Panc1 (cell line): Measurements from ENCODE around the gene FITM2. TPM values are rescaled to one million over a fixed set of nuclear protein-coding genes. Genes with fewer than 3 reads are reported as not detected.

ENCODE experiments used
- ATAC-seq: fragments of 200-7000 bp; cut with Tn5 transposase; 2 replicates; pipeline ENCODE4 v1.9.1; 2020; ENCODE audit warnings: mild to moderate bottlenecking, moderate library complexity
- BruUV-seq: library from RNA; stranded (reverse); fragments of 400-500 nt; replicated peaks from 2 replicates; lab custom pipeline; 2021; lab: Mats Ljungman, UMichigan
- CTCF ChIA-PET: fragments of 300-600 bp; sonication (Branson Sonifier 250); formaldehyde crosslinking; loops from one replicate; lab custom pipeline; 2022; ENCODE audit warnings: antibody characterized with exemption; lab: Charles Lee
- POLR2A ChIA-PET: fragments of 300-600 bp; sonication (Branson Sonifier 250); formaldehyde crosslinking; loops from one replicate; lab custom pipeline; 2022; ENCODE audit warnings: antibody characterized with exemption; lab: Charles Lee
- DNase-seq: peaks from one replicate; pipeline ENCODE4 v3.0.0-alpha.2; 2010; ENCODE audit warnings: low read depth, low spot score
- H3K27ac ChIP-seq: 2 replicates; pipeline ENCODE4 v1.5.1; 2011; ENCODE audit warnings: mild to moderate bottlenecking, low read length, inconsistent platforms
- H3K27me3 ChIP-seq: fragments of 200-500 bp; sonication (Bioruptor generic); 2 replicates; pipeline ENCODE4 v1.6.0; 2014; ENCODE audit warnings: low read length, inconsistent platforms; ENCODE audit not compliant: control insufficient read depth, insufficient read depth
- H3K36me3 ChIP-seq: fragments of 200-500 bp; sonication (Bioruptor generic); 2 replicates; pipeline ENCODE4 v1.5.1; 2014; ENCODE audit warnings: inconsistent platforms, mild to moderate bottlenecking, low read length, moderate library complexity; ENCODE audit not compliant: control insufficient read depth, insufficient read depth
- H3K4me1 ChIP-seq: 2 replicates; pipeline ENCODE4 v1.5.1; 2011; ENCODE audit warnings: inconsistent platforms, mild to moderate bottlenecking, low read length, moderate library complexity; ENCODE audit not compliant: control insufficient read depth, insufficient read depth
- H3K4me3 ChIP-seq, 2 experiments: 2 replicates each; pipeline ENCODE4 v1.5.1; 2011 to 2012; ENCODE audit warnings: low read depth in 2 of 2, low read length in 2 of 2, mild to moderate bottlenecking in 2 of 2, inconsistent platforms in 1 of 2, moderate library complexity in 1 of 2
- H3K9me3 ChIP-seq: fragments of 200-500 bp; sonication (Bioruptor generic); 2 replicates; pipeline ENCODE4 v1.5.1; 2014; ENCODE audit warnings: low read depth, mild to moderate bottlenecking, inconsistent platforms, low read length, moderate library complexity; ENCODE audit not compliant: control insufficient read depth, insufficient read depth
- POLR2AphosphoS5 ChIP-seq: IDR thresholded peaks from 2 replicates; pipeline ENCODE4 v1.6.1; 2012; ENCODE audit warnings: mild to moderate bottlenecking, low read depth, low read length, moderate library complexity
- SIN3A ChIP-seq: IDR thresholded peaks from 2 replicates; pipeline ENCODE4 v1.6.1; 2012; ENCODE audit warnings: low read depth, mild to moderate bottlenecking, low read length, moderate library complexity, borderline replicate concordance; ENCODE audit not compliant: insufficient read depth
- TCF7L2 ChIP-seq: IDR thresholded peaks from 2 replicates; pipeline ENCODE4 v1.6.1; 2011; ENCODE audit warnings: mild to moderate bottlenecking, low read depth, low read length, inconsistent platforms
- in situ Hi-C: cut with HindIII; loops from 2 replicates; pipeline ENCODE4 v1.10.0; 2016; ENCODE audit warnings: low sequenced_read_pairs, low pct_unique_long_range_greater_than_20kb
- intact Hi-C: fragments of 100-400 bp; cut with micrococcal nuclease; formaldehyde crosslinking; loops from one replicate; pipeline ENCODE4 v1.10.0; 2022; ENCODE audit not compliant: unreplicated experiment
- total RNA-seq: library from RNA; stranded (reverse); gene quantifications from one replicate; pipeline ENCODE4 v1.2.1, GENCODE V29; 2021; ENCODE audit not compliant: unreplicated experiment
- TF ChIP-seq, protein P1 (sequence below): fragments of 450-650 bp; IDR thresholded peaks from 2 replicates; pipeline ENCODE4 v1.5.1; 2017; ENCODE audit warnings: mild to moderate bottlenecking
- TF ChIP-seq, protein P2 (sequence below), 2 experiments: IDR thresholded peaks; 2 replicates each; pipeline ENCODE4 v1.6.1; 2011 to 2012; ENCODE audit warnings: low read depth in 2 of 2, control low read depth in 1 of 2, low read length in 1 of 2, mild to moderate bottlenecking in 1 of 2, moderate library complexity in 1 of 2; ENCODE audit not compliant: insufficient read depth in 1 of 2

Gene FITM2
- total RNA-seq, 1 experiment from 2014 or later, result 10.5 TPM

DNA sequence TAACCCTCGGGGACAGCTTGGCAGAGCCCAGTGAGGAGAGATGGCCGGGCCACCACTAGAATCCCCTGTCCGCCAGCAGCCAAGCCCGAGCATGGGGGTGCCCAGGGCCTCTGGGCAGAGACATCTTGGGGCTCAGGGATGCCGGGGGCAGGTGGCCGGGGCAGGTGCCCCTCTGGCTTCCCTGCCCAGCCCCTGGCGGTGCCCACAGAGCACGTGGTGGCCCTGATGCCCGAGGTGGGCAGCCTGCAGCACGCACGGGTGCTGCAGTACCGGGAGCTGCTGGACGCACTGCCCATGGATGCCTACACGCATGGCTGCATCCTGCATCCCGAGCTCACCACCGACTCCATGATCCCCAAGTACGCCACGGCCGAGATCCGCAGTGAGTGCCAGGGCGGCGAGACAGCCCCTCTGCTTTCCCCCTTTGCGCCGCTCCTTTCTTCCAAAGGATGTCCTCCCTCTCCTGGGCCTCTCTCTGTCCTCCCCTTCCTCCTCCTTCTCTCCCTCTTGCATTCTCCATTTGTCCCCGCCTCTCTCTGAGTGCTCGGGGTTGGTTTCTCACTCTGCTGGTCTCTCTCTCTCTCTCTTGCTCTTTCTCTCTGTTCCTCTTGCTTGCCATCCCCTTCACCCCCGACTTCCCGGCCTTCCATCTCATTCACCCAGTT lies 52.6 kb downstream of the FITM2 start:
- CTCF ChIA-PET, result no interaction called here
- intact Hi-C loops, result no loop called here
- BruUV-seq, result no TSS peak
- POLR2A ChIA-PET, result no interaction called here
- DNase-seq (no peak), ATAC-seq (no peak)
- Histone ChIP-seq H3K4me1 (no peaks in the 10 kb centered on the region), H3K9me3 (no peaks in the 10 kb centered on the region), H3K36me3 (no peaks in the 10 kb centered on the region), H3K27ac (no peak overlapping the region), H3K4me3 (no peak overlapping the region), H3K27me3 (no peaks in the 10 kb centered on the region)
- in situ Hi-C loops, result no loop called here
- TF ChIP-seq, protein P1, sequence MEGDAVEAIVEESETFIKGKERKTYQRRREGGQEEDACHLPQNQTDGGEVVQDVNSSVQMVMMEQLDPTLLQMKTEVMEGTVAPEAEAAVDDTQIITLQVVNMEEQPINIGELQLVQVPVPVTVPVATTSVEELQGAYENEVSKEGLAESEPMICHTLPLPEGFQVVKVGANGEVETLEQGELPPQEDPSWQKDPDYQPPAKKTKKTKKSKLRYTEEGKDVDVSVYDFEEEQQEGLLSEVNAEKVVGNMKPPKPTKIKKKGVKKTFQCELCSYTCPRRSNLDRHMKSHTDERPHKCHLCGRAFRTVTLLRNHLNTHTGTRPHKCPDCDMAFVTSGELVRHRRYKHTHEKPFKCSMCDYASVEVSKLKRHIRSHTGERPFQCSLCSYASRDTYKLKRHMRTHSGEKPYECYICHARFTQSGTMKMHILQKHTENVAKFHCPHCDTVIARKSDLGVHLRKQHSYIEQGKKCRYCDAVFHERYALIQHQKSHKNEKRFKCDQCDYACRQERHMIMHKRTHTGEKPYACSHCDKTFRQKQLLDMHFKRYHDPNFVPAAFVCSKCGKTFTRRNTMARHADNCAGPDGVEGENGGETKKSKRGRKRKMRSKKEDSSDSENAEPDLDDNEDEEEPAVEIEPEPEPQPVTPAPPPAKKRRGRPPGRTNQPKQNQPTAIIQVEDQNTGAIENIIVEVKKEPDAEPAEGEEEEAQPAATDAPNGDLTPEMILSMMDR, result no peak
- no peak for TF ChIP-seq SIN3A

DNA sequence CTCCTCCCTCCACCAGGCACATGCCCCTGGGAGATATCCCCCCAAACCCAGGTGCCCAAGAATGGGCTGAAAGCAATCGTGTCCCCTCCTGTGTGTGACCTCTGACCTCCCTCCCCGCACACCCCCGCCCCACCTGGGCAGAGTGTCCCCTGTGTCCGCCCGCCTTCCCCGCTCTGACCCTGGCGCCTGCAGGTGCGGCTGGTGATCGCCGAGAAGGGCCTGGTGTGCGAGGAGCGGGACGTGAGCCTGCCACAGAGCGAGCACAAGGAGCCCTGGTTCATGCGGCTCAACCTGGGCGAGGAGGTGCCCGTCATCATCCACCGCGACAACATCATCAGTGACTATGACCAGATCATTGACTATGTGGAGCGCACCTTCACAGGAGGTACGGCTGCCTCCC lies 54.0 kb downstream of the FITM2 start:
- no TSS peak for BruUV-seq
- in situ Hi-C loops (no loop called here), intact Hi-C loops (no loop called here)
- Histone ChIP-seq H3K36me3 (no peaks in the 10 kb centered on the region), H3K27ac (no peak overlapping the region), H3K27me3 (no peaks in the 10 kb centered on the region), H3K4me3 (no peak overlapping the region), H3K4me1 (no peaks in the 10 kb centered on the region), H3K9me3 (no peaks in the 10 kb centered on the region)
- POLR2A ChIA-PET, result no interaction called here
- TF ChIP-seq, protein P1, result no peak
- TF ChIP-seq SIN3A (no peak), POLR2AphosphoS5 (no peak), TCF7L2 (no peak)
- TF ChIP-seq, protein P2, sequence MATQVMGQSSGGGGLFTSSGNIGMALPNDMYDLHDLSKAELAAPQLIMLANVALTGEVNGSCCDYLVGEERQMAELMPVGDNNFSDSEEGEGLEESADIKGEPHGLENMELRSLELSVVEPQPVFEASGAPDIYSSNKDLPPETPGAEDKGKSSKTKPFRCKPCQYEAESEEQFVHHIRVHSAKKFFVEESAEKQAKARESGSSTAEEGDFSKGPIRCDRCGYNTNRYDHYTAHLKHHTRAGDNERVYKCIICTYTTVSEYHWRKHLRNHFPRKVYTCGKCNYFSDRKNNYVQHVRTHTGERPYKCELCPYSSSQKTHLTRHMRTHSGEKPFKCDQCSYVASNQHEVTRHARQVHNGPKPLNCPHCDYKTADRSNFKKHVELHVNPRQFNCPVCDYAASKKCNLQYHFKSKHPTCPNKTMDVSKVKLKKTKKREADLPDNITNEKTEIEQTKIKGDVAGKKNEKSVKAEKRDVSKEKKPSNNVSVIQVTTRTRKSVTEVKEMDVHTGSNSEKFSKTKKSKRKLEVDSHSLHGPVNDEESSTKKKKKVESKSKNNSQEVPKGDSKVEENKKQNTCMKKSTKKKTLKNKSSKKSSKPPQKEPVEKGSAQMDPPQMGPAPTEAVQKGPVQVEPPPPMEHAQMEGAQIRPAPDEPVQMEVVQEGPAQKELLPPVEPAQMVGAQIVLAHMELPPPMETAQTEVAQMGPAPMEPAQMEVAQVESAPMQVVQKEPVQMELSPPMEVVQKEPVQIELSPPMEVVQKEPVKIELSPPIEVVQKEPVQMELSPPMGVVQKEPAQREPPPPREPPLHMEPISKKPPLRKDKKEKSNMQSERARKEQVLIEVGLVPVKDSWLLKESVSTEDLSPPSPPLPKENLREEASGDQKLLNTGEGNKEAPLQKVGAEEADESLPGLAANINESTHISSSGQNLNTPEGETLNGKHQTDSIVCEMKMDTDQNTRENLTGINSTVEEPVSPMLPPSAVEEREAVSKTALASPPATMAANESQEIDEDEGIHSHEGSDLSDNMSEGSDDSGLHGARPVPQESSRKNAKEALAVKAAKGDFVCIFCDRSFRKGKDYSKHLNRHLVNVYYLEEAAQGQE (IDR thresholded peaks at IDR 0.05; ENCODE audit: insufficient read depth in 1 of 2, low read depth in 2 of 2, low read length in 1 of 2), result no peak
- no peak for ATAC-seq
- no peak for DNase-seq
- CTCF ChIA-PET, result no interaction called here
